Measurements from ENCODE around the gene CYTIP. TPM values are rescaled to one million over a fixed set of nuclear protein-coding genes. Genes with fewer than 3 reads are reported as not detected.

CYTIP gene
- polyA plus RNA-seq, 1 donor from 2014 or later: not detected

- no peaks in the 10 kb centered on the region for H4K20me1 ChIP-seq (ENCODE audit: insufficient read depth)
- no peak overlapping the region for H3K4me3 ChIP-seq (ENCODE audit: low read length)
- no peak for TF ChIP-seq RAD21 (conservative IDR thresholded peaks at IDR 0.05)
- H2AFZ ChIP-seq (ENCODE audit: low read depth, low read length): no peak overlapping the region
- no peak overlapping the region for H3K4me2 ChIP-seq (ENCODE audit: low read length)
- H3K9me2 ChIP-seq (ENCODE audit: insufficient read depth, low read length): no peaks in the 10 kb centered on the region
- H3K27ac ChIP-seq (ENCODE audit: low read length): no peak overlapping the region
- no peaks in the 10 kb centered on the region for H3K36me3 ChIP-seq (ENCODE audit: insufficient read depth, low read length)
- H3K9me3 ChIP-seq (ENCODE audit: low read length): no peaks in the 10 kb centered on the region
- H3K27me3 ChIP-seq (ENCODE audit: insufficient read depth, low read depth, low read length): no peaks in the 10 kb centered on the region
- no peak overlapping the region for H3K9ac ChIP-seq (ENCODE audit: low read length)
- H3K79me2 ChIP-seq (replicated peaks; ENCODE audit: insufficient read depth, low read length): no peaks in the 10 kb centered on the region
- H3F3A ChIP-seq (ENCODE audit: insufficient read depth, low read length, poor library complexity, severe bottlenecking): no peaks in the 10 kb centered on the region
Observed at GRCh38 chr2:157466764-157467163, 22.9 kb upstream of the CYTIP start.

- H3K9ac ChIP-seq (ENCODE audit: low read length): no peak overlapping the region
- H3F3A ChIP-seq (ENCODE audit: insufficient read depth, low read length, poor library complexity, severe bottlenecking): no peaks in the 10 kb centered on the region
- no peak overlapping the region for H2AFZ ChIP-seq (ENCODE audit: low read depth, low read length)
- H4K20me1 ChIP-seq (ENCODE audit: insufficient read depth): no peaks in the 10 kb centered on the region
- TF ChIP-seq, protein P1, sequence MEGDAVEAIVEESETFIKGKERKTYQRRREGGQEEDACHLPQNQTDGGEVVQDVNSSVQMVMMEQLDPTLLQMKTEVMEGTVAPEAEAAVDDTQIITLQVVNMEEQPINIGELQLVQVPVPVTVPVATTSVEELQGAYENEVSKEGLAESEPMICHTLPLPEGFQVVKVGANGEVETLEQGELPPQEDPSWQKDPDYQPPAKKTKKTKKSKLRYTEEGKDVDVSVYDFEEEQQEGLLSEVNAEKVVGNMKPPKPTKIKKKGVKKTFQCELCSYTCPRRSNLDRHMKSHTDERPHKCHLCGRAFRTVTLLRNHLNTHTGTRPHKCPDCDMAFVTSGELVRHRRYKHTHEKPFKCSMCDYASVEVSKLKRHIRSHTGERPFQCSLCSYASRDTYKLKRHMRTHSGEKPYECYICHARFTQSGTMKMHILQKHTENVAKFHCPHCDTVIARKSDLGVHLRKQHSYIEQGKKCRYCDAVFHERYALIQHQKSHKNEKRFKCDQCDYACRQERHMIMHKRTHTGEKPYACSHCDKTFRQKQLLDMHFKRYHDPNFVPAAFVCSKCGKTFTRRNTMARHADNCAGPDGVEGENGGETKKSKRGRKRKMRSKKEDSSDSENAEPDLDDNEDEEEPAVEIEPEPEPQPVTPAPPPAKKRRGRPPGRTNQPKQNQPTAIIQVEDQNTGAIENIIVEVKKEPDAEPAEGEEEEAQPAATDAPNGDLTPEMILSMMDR (IDR thresholded peaks at IDR 0.05; ENCODE audit: poor library complexity, severe bottlenecking): no peak
- no peak for TF ChIP-seq POLR2AphosphoS5 (IDR thresholded peaks at IDR 0.05)
- no peak for TF ChIP-seq EZH2 (IDR thresholded peaks at IDR 0.05; ENCODE audit: borderline replicate concordance, insufficient read depth, low read length, poor library complexity, severe bottlenecking)
- no peak for TF ChIP-seq TAF1 (IDR thresholded peaks at IDR 0.05; ENCODE audit: low read depth)
- TF ChIP-seq, protein P2, sequence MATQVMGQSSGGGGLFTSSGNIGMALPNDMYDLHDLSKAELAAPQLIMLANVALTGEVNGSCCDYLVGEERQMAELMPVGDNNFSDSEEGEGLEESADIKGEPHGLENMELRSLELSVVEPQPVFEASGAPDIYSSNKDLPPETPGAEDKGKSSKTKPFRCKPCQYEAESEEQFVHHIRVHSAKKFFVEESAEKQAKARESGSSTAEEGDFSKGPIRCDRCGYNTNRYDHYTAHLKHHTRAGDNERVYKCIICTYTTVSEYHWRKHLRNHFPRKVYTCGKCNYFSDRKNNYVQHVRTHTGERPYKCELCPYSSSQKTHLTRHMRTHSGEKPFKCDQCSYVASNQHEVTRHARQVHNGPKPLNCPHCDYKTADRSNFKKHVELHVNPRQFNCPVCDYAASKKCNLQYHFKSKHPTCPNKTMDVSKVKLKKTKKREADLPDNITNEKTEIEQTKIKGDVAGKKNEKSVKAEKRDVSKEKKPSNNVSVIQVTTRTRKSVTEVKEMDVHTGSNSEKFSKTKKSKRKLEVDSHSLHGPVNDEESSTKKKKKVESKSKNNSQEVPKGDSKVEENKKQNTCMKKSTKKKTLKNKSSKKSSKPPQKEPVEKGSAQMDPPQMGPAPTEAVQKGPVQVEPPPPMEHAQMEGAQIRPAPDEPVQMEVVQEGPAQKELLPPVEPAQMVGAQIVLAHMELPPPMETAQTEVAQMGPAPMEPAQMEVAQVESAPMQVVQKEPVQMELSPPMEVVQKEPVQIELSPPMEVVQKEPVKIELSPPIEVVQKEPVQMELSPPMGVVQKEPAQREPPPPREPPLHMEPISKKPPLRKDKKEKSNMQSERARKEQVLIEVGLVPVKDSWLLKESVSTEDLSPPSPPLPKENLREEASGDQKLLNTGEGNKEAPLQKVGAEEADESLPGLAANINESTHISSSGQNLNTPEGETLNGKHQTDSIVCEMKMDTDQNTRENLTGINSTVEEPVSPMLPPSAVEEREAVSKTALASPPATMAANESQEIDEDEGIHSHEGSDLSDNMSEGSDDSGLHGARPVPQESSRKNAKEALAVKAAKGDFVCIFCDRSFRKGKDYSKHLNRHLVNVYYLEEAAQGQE (IDR thresholded peaks at IDR 0.05; ENCODE audit: borderline replicate concordance): no peak
- TF ChIP-seq MXI1 (conservative IDR thresholded peaks at IDR 0.05; ENCODE audit: poor library complexity, severe bottlenecking): no peak
- no peaks in the 10 kb centered on the region for H3K79me2 ChIP-seq (replicated peaks; ENCODE audit: insufficient read depth, low read length)
- H3K9me2 ChIP-seq (ENCODE audit: insufficient read depth, low read length): no peaks in the 10 kb centered on the region
- no peaks in the 10 kb centered on the region for H3K36me3 ChIP-seq (ENCODE audit: insufficient read depth, low read length)
- H3K4me2 ChIP-seq (ENCODE audit: low read length): no peak overlapping the region
- H3K27ac ChIP-seq (ENCODE audit: low read length): no peak overlapping the region
- H3K9me3 ChIP-seq (ENCODE audit: low read length): no peaks in the 10 kb centered on the region
- H3K4me3 ChIP-seq (ENCODE audit: low read length): no peak overlapping the region
- no peaks in the 10 kb centered on the region for H3K27me3 ChIP-seq (ENCODE audit: insufficient read depth, low read depth, low read length)
Observed at GRCh38 chr2:157465554-157465953, 21.7 kb upstream of the CYTIP start.

DNA sequence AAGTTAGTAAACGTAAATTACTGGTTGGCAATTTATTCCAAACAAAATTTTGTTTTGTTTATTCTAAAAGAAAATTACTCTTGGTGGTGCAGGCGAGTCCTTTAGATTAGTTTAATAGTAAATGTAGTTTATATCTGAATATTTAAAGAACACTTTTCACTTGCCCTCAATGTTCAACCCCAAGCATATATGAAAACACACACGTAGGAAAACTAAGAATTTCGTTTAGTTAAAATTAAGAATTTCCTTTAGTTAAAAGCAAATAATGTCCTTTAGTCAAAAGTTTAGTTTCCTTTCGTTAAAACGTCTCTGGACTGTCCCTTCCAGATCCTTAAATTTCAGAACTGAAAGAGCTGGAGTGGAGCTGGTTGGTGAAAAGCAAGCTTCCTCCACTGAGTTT is 19.1 kb upstream of the CYTIP start:
- H3K9ac ChIP-seq (ENCODE audit: low read length): no peak overlapping the region
- no peaks in the 10 kb centered on the region for H3K36me3 ChIP-seq (ENCODE audit: insufficient read depth, low read length)
- no peak overlapping the region for H3K27ac ChIP-seq (ENCODE audit: low read length)
- H3F3A ChIP-seq (ENCODE audit: insufficient read depth, low read length, poor library complexity, severe bottlenecking): no peaks in the 10 kb centered on the region
- no peak overlapping the region for H2AFZ ChIP-seq (ENCODE audit: low read depth, low read length)
- no peaks in the 10 kb centered on the region for H3K27me3 ChIP-seq (ENCODE audit: insufficient read depth, low read depth, low read length)
- H3K9me3 ChIP-seq (ENCODE audit: low read length): no peaks in the 10 kb centered on the region
- no peaks in the 10 kb centered on the region for H3K79me2 ChIP-seq (replicated peaks; ENCODE audit: insufficient read depth, low read length)
- TF ChIP-seq POLR2AphosphoS5 (IDR thresholded peaks at IDR 0.05) (no peak), SMC3 (conservative IDR thresholded peaks at IDR 0.05; ENCODE audit: poor library complexity) (no peak), MXI1 (conservative IDR thresholded peaks at IDR 0.05; ENCODE audit: poor library complexity, severe bottlenecking) (no peak)
- TF ChIP-seq, protein P1 (IDR thresholded peaks at IDR 0.05; ENCODE audit: poor library complexity, severe bottlenecking): no peak
- TF ChIP-seq, protein P2 (IDR thresholded peaks at IDR 0.05; ENCODE audit: borderline replicate concordance): no peak
- no peak overlapping the region for H3K4me3 ChIP-seq (ENCODE audit: low read length)
- no peaks in the 10 kb centered on the region for H3K9me2 ChIP-seq (ENCODE audit: insufficient read depth, low read length)
- H3K4me2 ChIP-seq (ENCODE audit: low read length): no peak overlapping the region
- H4K20me1 ChIP-seq (ENCODE audit: insufficient read depth): no peaks in the 10 kb centered on the region
